ENCODE results near the gene PAK1. TPM values are rescaled to one million over a fixed set of nuclear protein-coding genes. Genes with fewer than 3 reads are reported as not detected.

Gene PAK1
- total RNA-seq, 4 donors from 2014 or later, result 17.8 to 34.5 (median 21.6) TPM

DNA sequence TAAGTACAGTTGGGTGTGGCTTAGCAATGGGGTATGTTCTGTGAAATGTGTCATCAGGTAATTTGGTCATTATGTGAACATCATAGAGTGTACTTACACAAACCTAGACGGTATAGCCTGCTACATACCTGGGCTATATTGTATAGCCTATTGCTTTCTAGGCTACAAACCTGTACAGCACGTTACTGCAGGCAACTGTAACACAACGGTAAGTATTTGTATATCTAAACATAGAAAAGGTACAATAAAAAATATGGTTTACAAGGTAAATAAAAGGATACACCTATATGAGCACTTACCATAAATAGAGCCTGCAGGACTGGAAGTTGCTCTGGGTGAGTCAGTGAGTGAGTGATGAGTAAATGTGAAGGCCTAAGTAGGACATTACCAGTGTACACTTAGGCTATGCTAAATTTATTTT lies 99.3 kb downstream of the PAK1 start:
- H3K4me3 ChIP-seq (ENCODE audit: low read depth, poor library complexity, severe bottlenecking), result no peak overlapping the region
- intact Hi-C loops (cut with DNase I; ENCODE audit: low total_unique reads), result no loop called here
- DNase-seq (ENCODE audit: low spot score in 2 of 2), result no peak
- TF ChIP-seq, protein P1, sequence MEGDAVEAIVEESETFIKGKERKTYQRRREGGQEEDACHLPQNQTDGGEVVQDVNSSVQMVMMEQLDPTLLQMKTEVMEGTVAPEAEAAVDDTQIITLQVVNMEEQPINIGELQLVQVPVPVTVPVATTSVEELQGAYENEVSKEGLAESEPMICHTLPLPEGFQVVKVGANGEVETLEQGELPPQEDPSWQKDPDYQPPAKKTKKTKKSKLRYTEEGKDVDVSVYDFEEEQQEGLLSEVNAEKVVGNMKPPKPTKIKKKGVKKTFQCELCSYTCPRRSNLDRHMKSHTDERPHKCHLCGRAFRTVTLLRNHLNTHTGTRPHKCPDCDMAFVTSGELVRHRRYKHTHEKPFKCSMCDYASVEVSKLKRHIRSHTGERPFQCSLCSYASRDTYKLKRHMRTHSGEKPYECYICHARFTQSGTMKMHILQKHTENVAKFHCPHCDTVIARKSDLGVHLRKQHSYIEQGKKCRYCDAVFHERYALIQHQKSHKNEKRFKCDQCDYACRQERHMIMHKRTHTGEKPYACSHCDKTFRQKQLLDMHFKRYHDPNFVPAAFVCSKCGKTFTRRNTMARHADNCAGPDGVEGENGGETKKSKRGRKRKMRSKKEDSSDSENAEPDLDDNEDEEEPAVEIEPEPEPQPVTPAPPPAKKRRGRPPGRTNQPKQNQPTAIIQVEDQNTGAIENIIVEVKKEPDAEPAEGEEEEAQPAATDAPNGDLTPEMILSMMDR (IDR thresholded peaks at IDR 0.05), result no peak
- no peak for TF ChIP-seq POLR2A (IDR thresholded peaks at IDR 0.05)
- WGBS, 2 donors, result 62 to 65% methylated on average over 3 of the region's 3 CpGs

DNA sequence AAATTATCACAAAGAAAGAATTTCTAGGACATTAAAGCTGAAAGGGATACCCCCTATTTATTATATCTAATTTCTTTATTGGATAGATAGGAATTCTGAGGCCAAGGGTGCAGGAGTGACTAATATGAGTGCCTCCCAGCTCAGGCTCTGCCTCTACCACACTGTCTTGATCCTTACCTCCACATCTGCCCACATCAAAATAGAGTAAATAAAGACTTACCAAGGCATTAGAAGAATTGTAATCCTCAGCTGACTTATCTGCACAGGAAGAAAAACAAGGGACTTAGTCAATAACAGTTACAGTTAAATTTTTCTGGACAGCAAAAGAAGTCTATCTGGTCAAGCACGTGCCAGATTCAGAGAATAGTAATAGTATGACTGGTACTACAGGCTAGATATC lies 99.8 kb downstream of the PAK1 start:
- TF ChIP-seq, protein P1 (IDR thresholded peaks at IDR 0.05), result no peak
- no peak for TF ChIP-seq POLR2A (IDR thresholded peaks at IDR 0.05)
- 75 to 78% methylated on average over 1 of the region's 1 CpG for WGBS, 2 donors
- intact Hi-C loops (cut with DNase I; ENCODE audit: low total_unique reads), result no loop called here
- no peak overlapping the region for H3K4me3 ChIP-seq (ENCODE audit: low read depth, poor library complexity, severe bottlenecking)
- DNase-seq (ENCODE audit: low spot score in 2 of 2), result no peak

DNA sequence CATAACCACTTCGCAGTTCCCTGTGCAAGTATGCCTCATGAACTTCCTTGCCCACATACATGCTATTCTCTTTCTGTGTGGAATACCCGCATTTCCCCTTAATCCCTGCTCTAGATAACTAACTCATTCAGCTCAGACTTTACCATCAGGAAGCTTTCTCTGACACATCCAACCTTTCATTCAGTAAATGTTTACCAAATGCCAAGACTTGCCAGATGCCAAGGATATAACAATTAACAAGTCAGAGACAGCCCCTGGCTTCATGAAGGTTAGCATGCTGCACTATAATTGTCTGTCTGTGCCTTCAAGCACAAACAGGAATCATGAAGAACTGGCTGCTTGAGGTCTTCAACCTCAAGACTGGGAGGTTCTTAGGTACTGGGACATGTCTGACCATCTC lies 101.2 kb downstream of the PAK1 start:
- WGBS, 2 donors, result 86 to 90% methylated on average over 2 of the region's 2 CpGs
- intact Hi-C loops (cut with DNase I; ENCODE audit: low total_unique reads), result no loop called here

DNA sequence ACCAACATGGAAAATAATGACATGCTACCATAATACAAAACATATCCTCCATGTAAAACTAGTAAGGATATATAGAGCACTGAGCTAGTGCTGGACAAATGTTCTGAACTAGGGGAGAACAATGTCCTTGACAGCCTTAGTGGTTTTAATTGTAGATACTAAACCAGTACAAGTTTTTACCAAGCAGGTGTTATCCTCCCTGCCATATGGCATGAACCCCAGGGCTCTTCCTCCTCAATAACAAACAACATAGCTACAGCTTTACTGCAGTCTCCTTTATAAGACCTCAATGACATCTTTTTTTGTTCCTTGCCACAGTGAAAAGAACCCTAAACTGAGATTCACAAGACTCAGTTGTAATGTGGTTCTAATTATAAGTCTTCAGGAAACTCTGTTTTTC lies 102.2 kb downstream of the PAK1 start:
- intact Hi-C loops (cut with DNase I; ENCODE audit: low total_unique reads), result no loop called here
- no peak overlapping the region for H3K4me3 ChIP-seq (ENCODE audit: low read depth, poor library complexity, severe bottlenecking)
- TF ChIP-seq, protein P1 (IDR thresholded peaks at IDR 0.05), result no peak
- no peak for TF ChIP-seq POLR2A (IDR thresholded peaks at IDR 0.05)
- no peak for DNase-seq (ENCODE audit: low spot score in 2 of 2)

More for the DNA sequence above, 101.2 kb downstream of the PAK1 start:
- no peak for DNase-seq (ENCODE audit: low spot score in 2 of 2)
- TF ChIP-seq, protein P1 (IDR thresholded peaks at IDR 0.05), result no peak
- TF ChIP-seq POLR2A (IDR thresholded peaks at IDR 0.05), result no peak
- no peak overlapping the region for H3K4me3 ChIP-seq (ENCODE audit: low read depth, poor library complexity, severe bottlenecking)

DNA sequence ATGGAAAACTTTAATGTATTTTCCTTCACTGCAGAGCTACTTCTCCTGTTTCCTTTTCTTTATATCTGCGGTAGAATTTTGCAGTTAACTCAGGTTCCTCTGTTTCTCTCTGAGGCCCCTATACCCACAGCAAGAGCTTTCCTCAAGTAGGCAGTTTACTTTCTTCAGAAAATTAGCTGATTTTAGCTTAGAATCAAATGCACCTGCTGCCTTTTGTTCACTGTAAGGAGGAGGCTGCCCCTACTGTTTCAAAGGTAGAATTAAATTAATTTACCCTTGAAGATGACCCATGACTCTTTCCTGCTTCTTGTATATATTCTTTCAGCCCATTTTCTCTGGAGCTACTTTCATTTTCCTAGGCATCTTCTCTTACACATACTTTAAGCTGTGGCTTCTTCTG lies 103.7 kb downstream of the PAK1 start:
- no peak overlapping the region for H3K4me3 ChIP-seq (ENCODE audit: low read depth, poor library complexity, severe bottlenecking)
- intact Hi-C loops (cut with DNase I; ENCODE audit: low total_unique reads), result no loop called here
- DNase-seq (ENCODE audit: low spot score in 2 of 2), result no peak
- WGBS, 2 donors, result 95 to 97% methylated on average over 1 of the region's 1 CpG
- no peak for TF ChIP-seq POLR2A (IDR thresholded peaks at IDR 0.05)
- TF ChIP-seq, protein P1 (IDR thresholded peaks at IDR 0.05), result no peak

DNA sequence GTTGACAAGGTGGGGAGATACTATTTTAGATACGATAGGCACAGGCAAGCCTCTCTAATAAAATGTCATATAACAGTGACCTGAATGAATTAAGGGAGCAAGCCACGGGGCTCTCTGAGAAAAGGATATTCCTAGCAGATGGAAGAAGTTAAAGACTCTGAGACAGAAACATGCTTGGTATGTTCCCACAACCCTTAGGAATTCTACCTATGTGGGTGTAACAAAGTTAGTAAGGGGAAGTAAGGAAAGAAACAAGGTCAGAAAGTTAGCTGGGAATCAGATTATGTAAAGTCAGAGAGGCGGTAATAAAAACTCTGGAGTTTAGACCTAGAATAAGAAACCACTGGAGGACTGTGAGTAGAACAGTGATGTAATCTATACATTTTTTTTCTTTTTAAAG lies 112.7 kb downstream of the PAK1 start:
- no peak overlapping the region for H3K4me3 ChIP-seq (ENCODE audit: low read depth, poor library complexity, severe bottlenecking)
- DNase-seq (ENCODE audit: low spot score in 2 of 2), result no peak
- intact Hi-C loops (cut with DNase I; ENCODE audit: low total_unique reads), result no loop called here
- TF ChIP-seq POLR2A (IDR thresholded peaks at IDR 0.05), result no peak
- TF ChIP-seq, protein P1 (IDR thresholded peaks at IDR 0.05), result no peak
- 84 to 91% methylated on average over 3 of the region's 3 CpGs for WGBS, 2 donors
